HG03457 (cell line): ENCODE results near the gene CDR2.
"Not testable (repeated sequence)": the region's sequence is repeated elsewhere in the genome, so short reads cannot be mapped to it uniquely, and the experiment has no call there.

Source experiments
- ATAC-seq: cut with Tn5 transposase; IDR thresholded peaks from one replicate; pipeline ENCODE4 v1.9.1; 2021; ENCODE audit warnings: moderate number of reproducible peaks; ENCODE audit not compliant: unreplicated experiment

The CDR2 gene

DNA sequence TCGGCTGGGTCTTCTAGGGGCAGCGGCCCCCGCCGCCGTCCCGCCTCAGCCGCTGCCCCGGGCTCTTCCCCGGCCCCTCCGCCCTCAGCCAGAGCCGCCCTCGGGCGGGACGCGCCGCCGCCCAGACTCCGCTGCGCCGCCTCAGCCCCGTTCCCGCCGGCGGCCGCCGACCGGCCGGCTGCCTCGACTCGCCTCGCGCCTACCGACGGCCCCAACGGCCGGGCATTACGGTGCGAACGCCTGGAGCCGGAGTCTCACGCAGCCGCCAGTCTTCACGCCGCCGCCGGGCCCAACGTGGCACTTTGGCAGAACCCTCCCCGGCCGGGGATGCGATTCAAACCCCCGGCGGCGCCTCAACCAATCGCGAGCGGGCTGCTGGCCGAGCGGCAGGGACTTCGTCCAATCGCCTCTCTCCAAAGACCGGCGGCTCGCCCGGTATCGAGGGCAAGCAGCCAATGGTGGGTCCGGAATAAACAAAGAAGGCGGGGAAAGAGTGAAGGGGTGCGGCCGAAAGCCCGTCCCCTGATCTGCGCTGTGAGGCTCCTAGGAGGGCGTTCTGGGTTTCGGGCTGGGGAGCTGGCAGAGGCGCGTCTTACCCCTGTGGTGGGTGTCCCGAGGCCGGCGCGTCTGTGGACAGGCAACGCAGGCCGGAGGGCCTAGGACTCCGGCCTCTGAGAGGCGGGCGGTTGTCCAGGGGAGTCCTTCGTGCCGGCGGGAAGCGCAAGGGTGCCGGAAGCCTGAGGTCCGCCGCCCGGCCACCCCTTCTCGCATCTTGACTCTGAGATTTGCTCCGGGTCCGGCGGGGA, at the start of gene CDR2:
Gene CDR2, minus strand, starts transcription at position 309 of the 806 bp plus-strand sequence. CDS start 310 bp downstream, outside the sequence.
- peak; percentile 86 for ATAC-seq

DNA sequence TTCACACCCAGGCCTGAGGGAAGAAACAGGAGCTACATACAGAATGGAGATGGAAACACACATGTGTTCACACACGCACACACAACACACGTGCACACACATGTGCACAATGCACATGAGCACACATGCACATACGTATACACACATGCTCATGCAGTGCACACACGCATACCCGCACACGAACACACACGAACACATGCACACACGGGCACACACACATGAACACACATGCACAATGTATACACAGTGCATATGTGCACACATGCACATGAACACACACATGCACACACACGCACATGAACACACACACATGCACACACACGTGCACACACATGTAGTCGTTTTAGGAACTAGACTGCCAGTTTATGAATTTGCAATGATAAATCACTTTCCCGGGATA, 49.3 kb upstream of the CDR2 start:
- no peak for ATAC-seq

DNA sequence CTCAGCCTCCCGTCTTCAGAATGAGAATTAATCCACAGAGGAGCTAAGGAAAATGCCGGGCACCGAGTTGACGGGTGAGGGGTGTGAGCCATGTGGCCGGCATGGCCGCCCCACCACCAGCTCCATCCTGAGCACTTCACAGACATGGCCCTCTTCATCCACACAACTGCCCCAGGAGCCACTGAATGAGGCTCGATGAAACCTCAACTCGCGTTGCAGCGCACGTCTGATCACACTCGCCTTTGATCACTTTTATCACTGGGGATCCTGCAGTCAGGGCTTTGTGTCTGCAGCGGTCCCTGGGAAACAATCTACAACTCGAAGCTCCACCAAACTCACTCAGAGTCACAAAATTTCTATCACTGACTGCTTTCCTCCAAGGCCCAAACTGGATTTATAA, 46.7 kb upstream of the CDR2 start:
- no peak for ATAC-seq

DNA sequence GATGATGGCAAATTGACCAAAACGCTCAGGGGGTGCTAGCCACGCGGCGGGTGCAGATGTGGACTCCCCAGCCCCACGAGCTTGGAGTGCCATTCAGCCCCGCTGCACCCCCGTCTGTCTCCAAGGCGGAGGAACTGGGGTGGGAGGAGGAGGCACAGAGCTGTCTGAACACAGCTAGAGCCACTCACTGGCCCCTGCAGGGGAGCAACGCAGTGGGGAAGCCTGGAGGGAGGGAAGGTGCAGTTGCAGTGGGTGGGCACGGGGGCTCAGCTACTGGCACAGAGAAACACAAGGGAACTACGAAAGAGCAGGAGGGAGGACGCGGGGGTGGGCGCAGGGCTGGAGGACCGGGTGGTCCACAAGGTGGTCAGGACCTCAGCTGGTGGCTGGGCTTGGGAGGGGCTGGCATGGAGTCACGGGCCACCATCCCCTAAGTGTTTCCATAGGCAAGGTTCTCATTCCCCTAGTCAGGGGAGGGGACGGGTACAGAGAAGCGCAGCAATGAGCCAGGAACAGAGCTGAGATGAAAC, 46.3 kb upstream of the CDR2 start:
- ATAC-seq = no peak

DNA sequence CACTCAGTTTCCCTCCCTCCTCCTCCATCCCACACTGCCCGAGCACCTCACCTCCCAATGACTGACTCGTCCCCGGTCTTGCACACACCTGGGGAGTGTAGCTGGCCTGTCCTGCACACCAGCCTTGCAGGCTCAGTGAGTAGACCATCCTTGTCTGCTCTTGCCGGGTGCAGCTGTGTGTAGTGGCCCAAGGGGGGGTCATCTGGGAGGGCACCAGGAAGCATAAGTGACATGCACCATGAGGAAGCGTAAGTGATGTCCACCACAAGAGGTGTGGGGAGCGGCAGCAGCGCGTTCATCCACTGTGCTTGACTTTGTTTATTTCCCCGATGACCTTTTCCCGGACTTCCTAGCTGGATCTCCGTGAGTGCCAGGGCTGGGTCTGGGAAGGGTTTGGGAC, 45.5 kb upstream of the CDR2 start:
- ATAC-seq = no peak

DNA sequence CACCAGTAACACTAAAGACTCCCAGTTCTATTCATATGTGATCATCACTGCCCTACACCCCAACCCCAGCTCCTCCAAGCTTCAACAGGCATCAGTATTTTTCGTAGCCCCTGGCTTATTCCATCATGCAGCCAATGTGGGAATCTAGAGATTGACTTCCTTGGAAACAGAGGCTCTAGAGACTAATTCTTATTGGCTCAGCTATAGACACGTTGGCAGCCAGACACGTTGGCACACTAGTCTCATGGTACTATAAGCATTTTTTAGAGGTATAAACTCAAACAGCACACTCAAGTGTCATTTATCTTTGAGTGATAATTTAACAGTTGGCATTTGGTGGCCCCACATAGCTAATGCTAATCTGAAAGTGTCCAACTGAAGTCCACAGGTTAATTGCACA, 44.4 kb upstream of the CDR2 start:
- no peak for ATAC-seq

DNA sequence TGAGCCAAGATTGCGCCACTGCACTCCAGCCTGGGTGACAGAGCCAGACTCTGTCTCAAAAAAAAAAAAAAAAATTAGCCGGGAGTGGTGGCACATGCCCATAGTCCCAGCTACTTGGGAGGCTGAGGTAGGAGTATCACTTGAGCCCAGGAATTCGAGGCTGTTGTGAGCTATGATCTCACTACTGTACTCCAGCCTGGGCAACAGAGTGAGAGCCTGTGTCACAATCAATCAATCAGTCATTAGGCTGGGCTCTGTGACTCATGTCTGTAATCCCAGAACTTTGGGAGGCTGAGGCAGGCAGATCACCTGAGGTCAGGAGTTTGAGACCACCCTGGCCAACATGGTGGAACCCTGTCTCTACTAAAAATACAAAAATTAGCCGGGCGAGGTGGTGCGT, 43.4 kb upstream of the CDR2 start:
- not testable (repeated sequence) for ATAC-seq

DNA sequence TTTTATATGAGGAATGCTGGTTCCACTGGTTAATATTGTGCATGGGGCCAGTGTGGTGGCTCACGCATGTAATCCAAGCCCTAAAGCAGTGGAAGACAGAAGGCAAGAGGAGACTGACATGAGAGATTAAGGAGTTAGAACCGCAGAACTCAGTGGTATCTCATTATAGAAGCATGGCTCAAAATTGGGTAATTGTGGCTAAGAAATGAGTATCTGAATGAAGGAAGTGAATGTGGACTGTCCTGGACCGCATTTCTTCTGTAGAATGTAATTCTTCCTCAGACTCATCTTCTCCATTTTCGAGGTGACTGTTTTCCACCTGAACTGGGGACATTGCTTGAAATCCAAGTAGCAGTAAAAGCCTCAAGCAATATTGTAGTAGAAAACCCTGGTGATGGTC, 42.6 kb upstream of the CDR2 start:
- ATAC-seq = no peak

DNA sequence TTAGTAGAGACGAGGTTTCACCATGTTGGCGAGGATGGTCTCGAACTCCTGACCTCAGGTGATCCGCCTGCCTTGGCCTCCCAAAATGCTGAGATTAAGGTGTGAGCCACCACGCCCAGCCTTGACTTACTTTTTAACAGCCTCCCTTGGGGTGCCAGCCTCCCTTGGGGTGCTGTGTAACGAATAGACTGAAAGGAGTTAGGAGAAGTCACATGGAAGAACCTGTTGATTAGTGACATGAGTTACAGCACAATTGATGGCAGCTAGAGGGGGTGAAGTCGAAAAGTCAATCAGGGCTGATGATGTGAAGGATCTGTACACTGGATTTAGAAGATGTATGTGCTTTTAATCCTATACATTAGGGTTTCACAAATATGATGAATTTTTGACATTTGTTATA, 39.4 kb upstream of the CDR2 start:
- no peak for ATAC-seq

DNA sequence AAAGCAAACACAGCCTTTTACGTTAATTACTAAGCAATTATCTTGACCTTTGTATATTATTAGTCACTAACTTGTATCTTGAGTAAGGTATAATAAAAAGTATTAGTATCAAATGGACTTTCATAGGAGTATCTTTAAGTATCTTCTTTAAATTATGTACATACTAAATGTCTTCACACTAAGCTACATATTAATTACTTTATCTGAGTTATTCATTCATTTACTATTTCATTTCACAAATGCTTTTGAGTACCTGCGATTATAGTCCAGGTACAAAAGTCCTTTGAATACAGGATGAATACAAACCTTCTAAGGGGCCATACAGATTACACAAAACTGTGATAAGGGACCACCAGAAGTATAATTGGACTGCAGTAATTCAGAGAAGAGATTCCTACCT, 33.1 kb upstream of the CDR2 start:
- ATAC-seq = no peak

DNA sequence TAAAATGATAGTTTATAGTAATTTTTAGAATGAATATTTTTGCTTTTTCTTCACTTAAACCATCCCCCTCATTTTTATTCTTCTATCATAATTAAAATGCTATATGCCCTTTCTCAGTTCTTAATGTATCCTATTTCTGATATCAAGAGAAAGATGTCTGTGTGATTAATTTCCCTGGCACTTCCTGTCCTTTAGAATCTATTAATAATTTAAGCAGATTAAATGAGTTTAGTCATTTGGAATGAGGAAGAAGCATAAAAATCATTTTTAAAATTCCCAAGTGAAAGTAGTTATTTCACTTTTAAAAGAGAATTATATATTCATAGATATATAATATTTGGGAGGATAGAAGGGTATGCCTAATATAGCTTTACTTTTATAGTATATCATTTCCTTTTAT, 27.8 kb upstream of the CDR2 start:
- no peak for ATAC-seq

DNA sequence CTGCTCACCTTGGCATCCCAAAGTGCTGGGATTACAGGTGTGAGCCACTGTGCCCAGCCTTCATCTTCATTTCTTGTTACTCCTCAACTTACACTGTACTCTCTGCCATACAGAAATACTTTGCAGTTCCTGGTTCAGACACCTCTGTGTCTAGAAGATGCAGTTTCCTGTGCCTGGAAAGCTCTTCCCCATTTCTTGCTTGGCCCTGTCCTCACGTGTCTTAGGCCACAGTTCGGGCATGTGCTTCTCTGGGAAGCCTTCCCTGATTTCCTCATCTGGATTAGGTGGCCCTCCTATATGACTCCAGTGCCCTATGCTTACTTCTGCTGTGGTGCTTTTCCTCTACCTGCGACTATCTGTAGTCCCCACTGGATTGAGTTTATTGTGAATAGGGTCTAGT, 26.5 kb upstream of the CDR2 start:
- ATAC-seq = no peak

DNA sequence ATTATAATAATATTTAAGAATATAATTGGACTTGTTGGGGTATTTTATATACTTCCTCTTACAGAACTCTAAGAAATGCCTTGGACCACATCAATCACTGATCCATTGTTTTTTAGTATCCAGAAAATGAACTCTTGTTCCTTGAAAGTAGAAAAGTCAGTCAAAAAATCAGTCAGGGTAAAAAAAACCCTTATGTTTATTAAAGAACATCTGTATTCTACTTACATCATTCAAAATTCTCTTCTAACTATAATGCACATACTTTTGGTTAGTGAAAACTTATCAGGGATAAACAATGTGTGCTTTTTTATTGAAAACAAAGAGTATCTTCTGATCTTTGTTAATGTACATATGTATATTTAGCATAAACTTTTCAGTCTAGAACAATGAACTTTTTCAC, 23.5 kb upstream of the CDR2 start:
- no peak for ATAC-seq

DNA sequence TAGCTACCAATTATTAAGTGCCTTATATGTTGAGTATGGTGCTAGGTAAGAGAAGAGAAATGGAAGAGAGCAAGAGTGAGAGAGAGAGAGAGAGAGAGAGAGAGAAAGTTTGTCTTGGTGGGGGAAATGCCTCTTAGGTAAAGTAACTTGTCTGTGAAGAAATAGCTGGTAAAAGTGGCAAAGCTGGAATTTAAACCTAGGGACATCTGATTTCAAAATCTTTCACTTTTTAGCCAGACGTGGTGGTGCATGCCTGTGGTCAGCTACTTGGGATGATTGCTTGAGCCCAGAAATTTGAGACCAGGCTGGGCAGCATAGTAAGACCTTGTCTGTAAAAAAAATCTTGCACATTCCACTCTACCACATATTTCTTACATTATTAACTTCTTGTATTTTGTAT, 23.0 kb upstream of the CDR2 start:
- no peak for ATAC-seq

DNA sequence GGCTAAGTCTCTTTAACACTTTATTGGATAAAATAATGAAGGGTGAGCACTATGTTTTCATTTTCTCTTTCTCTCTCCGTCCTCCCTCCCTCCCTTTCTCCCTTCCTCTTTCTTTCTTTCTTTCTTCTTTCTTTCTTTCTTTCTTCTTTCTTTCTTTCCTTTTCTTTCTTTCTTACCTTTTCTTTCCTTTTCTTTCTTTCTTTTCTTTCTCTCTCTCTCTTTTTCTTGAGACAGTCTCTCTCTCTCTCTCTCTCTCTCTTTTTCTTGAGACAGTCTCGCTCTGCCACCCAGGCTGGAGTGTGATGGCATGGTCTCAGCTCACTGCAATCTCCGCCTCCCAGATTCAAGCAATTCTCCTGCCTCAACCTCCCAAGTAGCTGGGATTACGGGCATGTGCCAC, 21.5 kb upstream of the CDR2 start:
- ATAC-seq = no peak

DNA sequence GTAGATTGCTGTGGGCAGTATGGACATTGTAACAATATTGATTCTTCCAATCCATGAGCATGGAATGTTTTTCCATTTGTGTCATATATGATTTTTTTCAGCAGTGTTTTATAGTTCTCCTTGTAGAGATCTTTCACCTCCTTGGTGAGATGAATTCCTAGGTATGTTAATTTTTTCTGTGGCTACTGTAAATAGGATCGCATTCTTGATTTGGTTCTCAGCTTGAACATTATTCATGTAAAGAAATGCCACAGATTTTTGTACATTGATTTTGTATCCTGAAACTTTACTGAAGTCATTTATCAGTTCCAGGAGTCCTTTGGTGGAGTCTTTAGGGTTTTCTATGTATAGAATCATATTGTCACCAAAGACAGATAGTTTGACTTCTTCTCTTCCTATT, 19.7 kb upstream of the CDR2 start:
- no peak for ATAC-seq

DNA sequence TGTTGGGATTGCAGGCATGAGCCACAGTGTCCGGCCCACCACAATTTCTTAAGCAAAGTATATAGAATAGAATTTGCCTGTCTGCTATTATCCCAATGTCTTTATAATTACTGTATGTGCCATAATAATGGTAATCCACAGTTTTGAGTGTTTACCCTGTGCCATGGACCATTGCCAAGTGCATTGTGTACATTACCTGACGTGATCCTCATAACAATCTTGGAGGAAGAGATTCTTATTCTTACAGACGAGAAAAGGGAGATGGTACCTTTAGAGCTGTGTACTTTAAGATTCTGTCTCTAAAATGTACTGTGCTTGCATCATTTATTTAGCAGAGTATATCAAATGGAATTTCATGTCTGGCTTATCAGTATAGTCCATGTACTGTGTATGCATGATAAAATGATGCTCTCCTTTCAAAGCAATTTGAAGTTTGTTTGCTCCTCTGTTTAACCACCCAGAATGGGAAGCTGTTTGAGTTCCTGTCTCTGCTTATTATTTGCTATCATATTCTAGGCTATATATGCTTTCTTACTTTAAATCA, 13.8 kb upstream of the CDR2 start:
- ATAC-seq = no peak

DNA sequence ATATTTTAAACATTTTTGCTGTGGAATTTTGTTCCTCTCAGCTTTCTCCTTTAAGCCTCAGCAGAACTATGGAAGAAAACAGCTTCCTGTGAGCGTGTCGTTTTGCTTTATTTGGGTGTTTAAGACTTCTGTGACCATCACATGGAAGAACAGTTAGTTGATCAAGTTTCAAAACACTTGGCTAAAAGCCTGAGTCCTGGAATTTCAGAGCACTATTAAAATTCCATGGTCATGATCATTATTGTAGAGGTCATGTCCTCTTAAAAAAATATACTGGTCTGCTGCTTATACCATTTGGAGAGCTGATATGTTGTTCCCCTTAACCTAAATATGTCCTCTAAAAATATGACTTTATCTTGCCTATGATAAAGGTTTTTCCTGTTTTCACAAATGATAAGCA, 12.6 kb upstream of the CDR2 start:
- no peak for ATAC-seq

DNA sequence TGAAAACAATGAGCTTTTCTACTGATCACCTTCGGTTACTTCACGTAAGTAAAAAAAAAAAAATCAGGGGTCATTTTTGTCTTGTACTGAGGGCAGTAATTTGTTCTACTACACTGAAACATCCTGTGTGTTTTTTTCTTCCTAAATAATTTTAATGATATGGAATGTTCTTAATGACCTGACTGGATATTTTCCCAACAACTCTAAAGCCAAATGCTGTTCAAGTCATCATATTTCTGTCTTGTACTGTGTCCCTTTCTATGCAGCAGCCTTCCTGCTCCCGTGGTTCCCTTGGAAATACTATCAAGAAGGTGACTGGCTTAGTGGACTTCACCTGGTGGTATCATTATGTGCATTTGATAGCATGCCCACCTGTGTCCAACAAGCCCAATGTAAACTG, 10.8 kb upstream of the CDR2 start:
- no peak for ATAC-seq

DNA sequence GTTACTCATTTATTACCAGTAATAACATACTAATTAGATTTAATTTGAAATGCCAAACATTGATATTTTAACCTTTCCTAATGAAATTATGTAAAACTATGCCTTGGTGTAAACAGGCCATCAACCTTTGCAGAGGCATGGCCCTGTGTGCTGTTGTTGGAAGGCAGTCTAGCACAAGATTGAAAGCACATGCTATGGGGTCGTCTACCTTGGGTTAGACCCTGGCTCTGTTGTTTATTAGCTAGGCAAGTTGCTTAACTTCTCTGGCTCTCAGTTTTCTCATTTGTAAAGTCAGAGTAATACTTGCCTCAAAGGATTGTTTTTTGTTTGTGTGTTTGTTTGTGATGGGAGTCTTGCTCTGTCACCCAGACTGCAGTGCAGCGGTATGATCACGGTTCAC, 9.4 kb upstream of the CDR2 start:
- no peak for ATAC-seq

DNA sequence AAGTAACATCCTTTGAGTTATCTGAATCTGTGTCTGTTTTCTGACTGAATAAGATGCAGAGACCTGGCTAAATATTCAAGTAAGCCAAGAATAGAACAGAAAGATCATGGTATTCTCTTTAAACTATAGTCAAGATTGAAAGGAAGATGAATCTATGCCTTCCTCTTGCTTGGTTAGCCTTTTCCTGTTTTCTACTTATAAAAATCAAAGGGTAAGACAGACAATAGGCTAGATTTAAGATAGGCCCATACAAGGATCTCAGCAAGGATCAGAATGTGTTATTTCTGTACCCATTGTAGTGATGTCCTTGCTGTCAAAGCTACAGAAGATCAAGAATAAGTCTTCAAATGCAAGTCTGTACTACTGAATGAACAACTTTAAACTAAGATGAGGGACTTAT, 7.0 kb upstream of the CDR2 start:
- ATAC-seq = no peak

DNA sequence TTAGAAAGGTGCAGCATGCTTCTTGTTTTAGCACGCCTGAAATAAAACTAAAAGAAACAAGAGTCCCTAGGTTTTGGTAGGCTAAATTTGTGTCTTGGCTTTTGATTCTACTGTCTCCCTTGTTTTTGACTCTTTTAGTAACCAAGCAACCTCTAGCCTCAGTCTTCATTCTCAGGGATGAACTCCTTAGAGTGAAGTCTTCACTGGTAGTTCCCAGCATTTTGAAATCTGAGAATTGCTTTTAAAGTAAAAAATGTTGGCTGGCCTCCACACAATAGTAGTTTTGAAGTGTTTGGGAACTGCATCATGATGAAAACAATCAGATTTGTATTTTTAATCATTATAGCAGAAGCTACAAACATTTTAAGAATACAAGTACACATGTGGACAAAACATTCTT, 6.1 kb upstream of the CDR2 start:
- no peak for ATAC-seq

DNA sequence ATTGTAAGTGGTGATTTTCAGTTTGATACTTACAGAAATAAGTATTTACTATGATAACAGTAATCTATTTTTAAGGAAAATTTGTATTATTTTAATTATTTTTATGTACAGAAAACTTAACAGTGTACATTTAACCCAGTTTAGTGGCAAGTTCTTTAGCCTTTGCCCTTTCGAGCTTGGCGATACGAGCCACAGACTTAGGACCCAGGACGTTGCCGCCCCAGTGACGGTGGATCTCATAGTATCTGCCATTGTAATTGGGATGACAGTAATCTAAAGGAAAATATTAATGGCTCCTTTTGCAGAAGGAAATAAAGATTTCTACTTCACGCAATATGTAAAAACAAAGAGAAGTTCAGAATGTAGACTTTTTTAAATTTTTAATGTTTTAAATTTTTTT, 5.2 kb upstream of the CDR2 start:
- no peak for ATAC-seq
